PC-9 (cell line): ENCODE results near the gene ABRACL. TPM values are rescaled to one million over a fixed set of nuclear protein-coding genes. Genes with fewer than 3 reads are reported as not detected.
A peak's percentile ranks its signal among the peaks of the same experiment; 100 is the strongest.

Experiments
- BruUV-seq: library from RNA; stranded (reverse); fragments of 400-500 nt; replicated peaks from 2 replicates; lab custom pipeline; 2021; lab: Mats Ljungman, UMichigan
- CTCF ChIA-PET: fragments of 300-600 bp; sonication (Branson Sonifier 250); formaldehyde crosslinking; loops from one replicate; lab custom pipeline; 2022; ENCODE audit warnings: antibody characterized with exemption; lab: Charles Lee
- POLR2A ChIA-PET: fragments of 300-600 bp; sonication (Branson Sonifier 250); formaldehyde crosslinking; loops from one replicate; lab custom pipeline; 2022; ENCODE audit warnings: antibody characterized with exemption; ENCODE audit not compliant: unreplicated experiment; lab: Charles Lee
- DNase-seq, 2 experiments: peaks; one replicate each; pipeline versions ENCODE4 v3.0.0 to v3.0.0-alpha.2; 2015 to 2022; ENCODE audit warnings: mixed read lengths in 1 of 2
- H2AFZ ChIP-seq: fragments of 200-600 bp; sonication (generic); 2 replicates; pipeline ENCODE4 v1.8.1; 2017; ENCODE audit warnings: antibody characterized with exemption
- H3F3A ChIP-seq: fragments of 200-600 bp; sonication (generic); 2 replicates; pipeline ENCODE4 v1.8.1; 2017; ENCODE audit warnings: antibody characterized with exemption, mild to moderate bottlenecking, low read depth; ENCODE audit not compliant: insufficient read depth
- H3K27ac ChIP-seq: fragments of 200-600 bp; sonication (generic); 2 replicates; pipeline ENCODE4 v1.6.1; 2016; ENCODE audit warnings: mixed run types
- H3K27me3 ChIP-seq: fragments of 200-600 bp; sonication (generic); 2 replicates; pipeline ENCODE4 v1.6.1; 2016; ENCODE audit warnings: low read depth, mixed run types; ENCODE audit not compliant: insufficient read depth
- H3K36me3 ChIP-seq: fragments of 200-600 bp; sonication (generic); 2 replicates; pipeline ENCODE4 v1.6.1; 2016; ENCODE audit warnings: low read depth, mixed run types
- H3K4me1 ChIP-seq: fragments of 200-600 bp; sonication (generic); replicated peaks from 2 replicates; pipeline ENCODE4 v1.6.1; 2016; ENCODE audit warnings: mixed run types; ENCODE audit not compliant: insufficient read depth
- H3K4me2 ChIP-seq: fragments of 200-600 bp; sonication (generic); 2 replicates; pipeline ENCODE4 v1.6.1; 2017; ENCODE audit warnings: mixed run types
- H3K4me3 ChIP-seq: fragments of 200-600 bp; sonication (generic); 2 replicates; pipeline ENCODE4 v1.6.1; 2016; ENCODE audit warnings: mixed run types
- H3K79me2 ChIP-seq: fragments of 200-600 bp; sonication (generic); 2 replicates; pipeline ENCODE4 v1.6.1; 2017; ENCODE audit warnings: low read depth, mixed run types
- H3K9me2 ChIP-seq: fragments of 200-600 bp; sonication (generic); 2 replicates; pipeline ENCODE4 v1.8.1; 2017; ENCODE audit warnings: mild to moderate bottlenecking; ENCODE audit not compliant: insufficient read depth
- H3K9me3 ChIP-seq: fragments of 200-600 bp; sonication (generic); 2 replicates; pipeline ENCODE4 v1.8.1; 2016; ENCODE audit warnings: low read depth; ENCODE audit not compliant: insufficient read depth
- H4K20me1 ChIP-seq: fragments of 200-600 bp; sonication (generic); 2 replicates; pipeline ENCODE4 v1.8.1; 2017; ENCODE audit not compliant: insufficient read depth
- CTCF ChIP-seq: fragments of 200-600 bp; sonication (generic); conservative IDR thresholded peaks from 2 replicates; pipeline ENCODE4 v1.6.1; 2017; ENCODE audit warnings: mixed run types, antibody characterized with exemption, mild to moderate bottlenecking, moderate library complexity
- EZH2 ChIP-seq: fragments of 200-600 bp; sonication (generic); IDR thresholded peaks from 2 replicates; pipeline ENCODE4 v1.8.0; 2017; ENCODE audit warnings: antibody characterized with exemption, low read depth
- intact Hi-C: fragments of 100-400 bp; cut with micrococcal nuclease; formaldehyde crosslinking; loops from one replicate; pipeline ENCODE4 v1.10.0; 2022; ENCODE audit not compliant: unreplicated experiment
- total RNA-seq: library from RNA; stranded (reverse); gene quantifications from 2 replicates; pipeline ENCODE4 v1.2.3, GENCODE V29; 2021

ABRACL gene
- total RNA-seq, 1 experiment from 2014 or later, result 33.7 TPM

- Histone ChIP-seq H3K36me3 (no peaks in the 10 kb centered on the region), H4K20me1 (no peaks in the 10 kb centered on the region), H3K79me2 (no peaks in the 10 kb centered on the region), H3K4me1 (0 out of 2 replicates have a peak, but pooled peaks cover under 1% of the 10 kb centered on the region), H2AFZ (no peak overlapping the region), H3F3A (no peaks in the 10 kb centered on the region), H3K27ac (no peak overlapping the region), H3K4me3 (no peak overlapping the region), H3K27me3 (no peaks in the 10 kb centered on the region), H3K9me3 (no peaks in the 10 kb centered on the region), H3K9me2 (no peaks in the 10 kb centered on the region), H3K4me2 (no peak overlapping the region)
- intact Hi-C loops, result no loop called here
- ChIA-PET CTCF (no interaction called here), POLR2A (no interaction called here)
- peak in 1 of 2 experiments; percentile 22 for DNase-seq
- BruUV-seq, result no TSS peak
- no peak for TF ChIP-seq EZH2
- TF ChIP-seq CTCF, result no peak
Measured at GRCh38 chr6:139010674-139011073, 17.9 kb upstream of the ABRACL start.

- H3K36me3 ChIP-seq, result no peaks in the 10 kb centered on the region
- H3K4me1 ChIP-seq, result 0 out of 2 replicates have a peak, but pooled peaks cover 6% of the 10 kb centered on the region
- no peak overlapping the region for H3K4me2 ChIP-seq
- intact Hi-C loops, result no loop called here
- H3K4me3 ChIP-seq, result no peak overlapping the region
- no peaks in the 10 kb centered on the region for H3K9me2 ChIP-seq
- CTCF ChIA-PET, result interaction anchor here (0.6 kb wide), 1 partner anchor 309 kb away, joined by 6 read pairs; no protein-coding TSS in a partner anchor
- no peak for DNase-seq
- H3K27me3 ChIP-seq, result no peaks in the 10 kb centered on the region
- H3K79me2 ChIP-seq, result no peaks in the 10 kb centered on the region
- H3K27ac ChIP-seq, result no peak overlapping the region
- POLR2A ChIA-PET, result no interaction called here
- no TSS peak for BruUV-seq
- no peaks in the 10 kb centered on the region for H3F3A ChIP-seq
- TF ChIP-seq CTCF (no peak), EZH2 (no peak)
- no peaks in the 10 kb centered on the region for H3K9me3 ChIP-seq
- no peak overlapping the region for H2AFZ ChIP-seq
- H4K20me1 ChIP-seq, result no peaks in the 10 kb centered on the region
Measured at GRCh38 chr6:139011980-139012379, 16.6 kb upstream of the ABRACL start.

GRCh38 chr6:139013185-139013800 is 15.3 kb upstream of the ABRACL start:
- H3K79me2 ChIP-seq, result no peaks in the 10 kb centered on the region
- peak in 1 of 2 experiments; percentile 23 for DNase-seq
- H2AFZ ChIP-seq, result no peak overlapping the region
- no peak overlapping the region for H3K27ac ChIP-seq
- no peaks in the 10 kb centered on the region for H3K9me2 ChIP-seq
- no peaks in the 10 kb centered on the region for H3K9me3 ChIP-seq
- no peaks in the 10 kb centered on the region for H4K20me1 ChIP-seq
- BruUV-seq, result no TSS peak
- ChIA-PET POLR2A (no interaction called here), CTCF (no interaction called here)
- TF ChIP-seq CTCF (no peak), EZH2 (no peak)
- no peak overlapping the region for H3K4me2 ChIP-seq
- H3F3A ChIP-seq, result no peaks in the 10 kb centered on the region
- H3K27me3 ChIP-seq, result no peaks in the 10 kb centered on the region
- intact Hi-C loops, result no loop called here
- no peaks in the 10 kb centered on the region for H3K36me3 ChIP-seq
- H3K4me1 ChIP-seq, result 0 out of 2 replicates have a peak, but pooled peaks cover 6% of the 10 kb centered on the region
- H3K4me3 ChIP-seq, result no peak overlapping the region
